AG04450 (cell line): ENCODE results near the gene XIST. TPM values are rescaled to one million over a fixed set of nuclear protein-coding genes. Genes with fewer than 3 reads are reported as not detected.

Experiments used
- CTCF ChIA-PET: fragments of 300-600, 350-600 bp; formaldehyde crosslinking; extraction: SDS; loops from one replicate; lab custom pipeline; 2022; ENCODE audit warnings: antibody characterized with exemption, inconsistent platforms; lab: Charles Lee
- POLR2A ChIA-PET: fragments of 350-600 bp; formaldehyde crosslinking; extraction: SDS; loops from one replicate; lab custom pipeline; 2021; ENCODE audit warnings: antibody characterized with exemption, inconsistent platforms; lab: Yijun Ruan, JAX
- DNase-seq: peaks from one replicate; pipeline ENCODE4 v3.0.0-alpha.2; 2011; ENCODE audit warnings: low read depth, low spot score
- H3K27ac ChIP-seq: one replicate; pipeline ENCODE4 v1.5.1; 2012; ENCODE audit warnings: low read depth, low read length, control low read depth
- H3K27me3 ChIP-seq: one replicate; pipeline ENCODE4 v1.6.0; 2012; ENCODE audit warnings: low read length; ENCODE audit not compliant: control insufficient read depth, insufficient read depth
- H3K4me3 ChIP-seq: 2 replicates; pipeline ENCODE4 v1.5.1; 2011; ENCODE audit warnings: mild to moderate bottlenecking, low read depth, low read length, control low read depth
- H3K9me3 ChIP-seq: 2 replicates; pipeline ENCODE4 v1.5.1; 2012; ENCODE audit warnings: low read length; ENCODE audit not compliant: control insufficient read depth, insufficient read depth
- CTCF ChIP-seq: IDR thresholded peaks from 2 replicates; pipeline ENCODE4 v1.5.1; 2011; ENCODE audit warnings: low read depth, low read length, control low read depth, inconsistent platforms
- polyA plus RNA-seq: library from polyadenylated mRNA; depleted of rRNA; stranded (reverse); fragments of >200 nt; gene quantifications from 2 replicates; pipeline ENCODE4 v1.2.3, GENCODE V29; 2011

XIST gene
- polyA plus RNA-seq, 1 experiment, result 0.07 TPM

- no peak overlapping the region for H3K4me3 ChIP-seq
- H3K9me3 ChIP-seq, result no peaks in the 10 kb centered on the region
- DNase-seq, result no peak
- no peak for TF ChIP-seq CTCF
- POLR2A ChIA-PET, result no interaction called here
- CTCF ChIA-PET, result no interaction called here
- H3K27me3 ChIP-seq, result no peaks in the 10 kb centered on the region
- H3K27ac ChIP-seq, result no peak overlapping the region
Observed at GRCh38 chrX:73832319-73832718, 20.2 kb downstream of the XIST start.

GRCh38 chrX:73831500-73831899, 21.0 kb downstream of the XIST start:
- no peaks in the 10 kb centered on the region for H3K9me3 ChIP-seq
- CTCF ChIA-PET, result no interaction called here
- POLR2A ChIA-PET, result no interaction called here
- no peak for DNase-seq
- no peak overlapping the region for H3K4me3 ChIP-seq
- no peak overlapping the region for H3K27ac ChIP-seq
- H3K27me3 ChIP-seq, result no peaks in the 10 kb centered on the region
- TF ChIP-seq CTCF, result no peak

GRCh38 chrX:73830489-73831414, 21.8 kb downstream of the XIST start:
- CTCF ChIA-PET, result no interaction called here
- Histone ChIP-seq H3K27me3 (no peaks in the 10 kb centered on the region), H3K9me3 (no peaks in the 10 kb centered on the region), H3K4me3 (no peak overlapping the region), H3K27ac (no peak overlapping the region)
- POLR2A ChIA-PET, result no interaction called here
- TF ChIP-seq CTCF, result no peak
- no peak for DNase-seq

- no peak for TF ChIP-seq CTCF
- CTCF ChIA-PET, result no interaction called here
Observed at GRCh38 chrX:73829890-73830466, 22.5 kb downstream of the XIST start.

GRCh38 chrX:73828080-73828720, 24.3 kb downstream of the XIST start:
- ChIA-PET CTCF (no interaction called here), POLR2A (no interaction called here)
- no peaks in the 10 kb centered on the region for H3K9me3 ChIP-seq
- no peak overlapping the region for H3K4me3 ChIP-seq
- H3K27me3 ChIP-seq, result peaks cover 2% of the 10 kb centered on the region
- no peak for DNase-seq
- TF ChIP-seq CTCF, result no peak
- no peak overlapping the region for H3K27ac ChIP-seq

More at GRCh38 chrX:73829890-73830466, 22.5 kb downstream of the XIST start:
- Histone ChIP-seq H3K9me3 (no peaks in the 10 kb centered on the region), H3K4me3 (no peak overlapping the region), H3K27me3 (no peaks in the 10 kb centered on the region), H3K27ac (no peak overlapping the region)
- POLR2A ChIA-PET, result no interaction called here
- DNase-seq, result no peak
